GM18526 (cell line): ENCODE data around the gene ADAMTS13.

ENCODE experiments used
- POLR2A ChIP-seq: IDR thresholded peaks from 3 replicates; pipeline ENCODE4 v1.6.1; 2011; ENCODE audit not compliant: insufficient read length; ENCODE audit errors: extremely low read depth

ADAMTS13 gene

DNA sequence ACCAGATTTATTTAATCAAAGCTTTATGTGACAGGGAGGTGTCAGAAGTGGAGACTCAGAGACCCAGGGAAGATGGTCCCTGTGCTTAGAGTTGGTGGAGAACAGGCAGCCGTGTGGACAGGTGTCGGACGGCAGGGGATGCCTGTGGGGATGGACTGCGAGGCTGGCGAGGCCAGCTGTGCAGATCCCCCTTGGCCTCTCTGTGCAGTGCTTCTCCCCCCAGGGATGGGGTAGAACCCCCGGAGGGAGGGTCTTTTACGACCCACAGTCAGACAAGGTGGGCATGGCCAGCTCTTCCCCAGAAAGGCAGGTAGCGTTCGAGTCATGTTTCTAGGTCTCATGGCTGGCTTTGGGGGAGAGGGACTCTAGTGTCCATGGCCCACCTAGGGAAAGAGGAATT lies 61.4 kb downstream of the ADAMTS13 start:
- no peak for TF ChIP-seq POLR2A

GRCh38 chr9:133484671-133485437 lies 62.7 kb downstream of the ADAMTS13 start:
- TF ChIP-seq POLR2A = no peak

GRCh38 chr9:133485531-133486260 lies 63.5 kb downstream of the ADAMTS13 start:
- no peak for TF ChIP-seq POLR2A

- TF ChIP-seq POLR2A = no peak
These were observed 65.2 kb downstream of the ADAMTS13 start for GRCh38 chr9:133487331-133487725.

DNA sequence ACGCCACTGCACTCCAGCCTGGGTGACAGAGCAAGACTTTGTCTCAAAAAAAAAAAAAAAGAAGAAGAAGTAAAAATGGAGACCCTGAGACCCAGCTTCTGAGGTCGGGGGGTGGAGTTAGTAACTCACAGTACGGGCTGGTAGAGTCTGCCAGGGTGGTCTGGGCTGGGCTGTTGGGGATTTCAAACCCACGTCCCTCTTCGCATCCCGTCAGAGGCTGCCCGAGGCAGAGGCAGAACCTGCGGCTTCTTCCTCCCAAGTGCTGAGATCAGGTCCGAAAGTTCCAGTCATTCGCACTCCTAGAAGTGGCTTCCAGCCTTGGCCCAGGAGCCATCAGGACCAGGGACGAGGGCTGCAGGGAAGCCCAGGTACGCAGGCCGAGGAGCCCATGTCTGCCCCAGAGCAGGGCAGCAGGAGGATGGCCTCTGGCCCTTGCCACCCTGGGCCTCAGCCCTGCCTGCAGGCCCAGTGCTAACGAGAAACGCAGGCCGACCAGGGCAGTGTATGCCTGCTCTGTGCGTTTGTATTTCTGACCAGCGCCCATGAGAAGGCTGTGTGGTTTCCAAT lies 66.6 kb downstream of the ADAMTS13 start:
- TF ChIP-seq POLR2A = no peak

GRCh38 chr9:133489253-133490190 lies 67.4 kb downstream of the ADAMTS13 start:
- no peak for TF ChIP-seq POLR2A

DNA sequence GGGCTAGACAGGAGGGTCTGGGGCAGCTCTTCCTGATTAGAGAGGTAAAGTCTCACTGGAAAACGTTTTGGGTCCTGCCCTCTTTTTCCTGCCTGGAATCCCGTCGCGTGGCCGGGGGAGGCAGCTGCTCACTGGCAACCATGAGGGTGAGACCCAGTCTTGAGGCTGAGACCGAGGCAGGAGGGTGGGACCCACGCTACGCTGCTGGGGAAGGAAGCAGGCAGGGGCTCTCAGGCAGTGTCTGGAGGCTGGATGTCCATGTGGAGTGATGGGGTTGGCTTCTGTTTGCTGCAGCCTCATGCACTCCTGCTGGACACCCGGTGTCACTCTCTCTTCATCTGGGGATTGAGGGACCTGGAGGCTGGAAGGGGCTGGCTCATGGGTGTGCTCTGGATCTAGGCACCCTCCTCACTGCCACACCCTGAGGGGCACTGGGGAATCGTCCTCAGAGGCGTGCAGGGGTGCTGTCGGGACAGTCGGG lies 68.1 kb downstream of the ADAMTS13 start:
- no peak for TF ChIP-seq POLR2A

GRCh38 chr9:133490865-133491655 lies 68.9 kb downstream of the ADAMTS13 start:
- TF ChIP-seq POLR2A = no peak

DNA sequence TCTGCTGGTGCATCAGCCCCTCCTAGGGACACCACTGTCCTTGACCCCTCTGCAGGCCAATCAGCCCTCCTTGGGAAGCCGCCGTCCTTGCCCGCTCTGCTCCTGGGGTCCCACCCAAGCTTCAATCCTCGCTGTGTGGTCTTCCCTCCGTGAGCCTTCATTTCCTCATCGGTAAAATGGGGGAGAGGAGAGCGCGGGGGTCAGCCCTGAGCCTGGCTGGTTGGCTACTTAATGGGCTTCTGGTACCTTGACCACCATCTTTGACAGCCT lies 69.4 kb downstream of the ADAMTS13 start:
- TF ChIP-seq POLR2A = no peak

- TF ChIP-seq POLR2A = no peak
These were observed 70.2 kb downstream of the ADAMTS13 start for GRCh38 chr9:133492061-133493021.

DNA sequence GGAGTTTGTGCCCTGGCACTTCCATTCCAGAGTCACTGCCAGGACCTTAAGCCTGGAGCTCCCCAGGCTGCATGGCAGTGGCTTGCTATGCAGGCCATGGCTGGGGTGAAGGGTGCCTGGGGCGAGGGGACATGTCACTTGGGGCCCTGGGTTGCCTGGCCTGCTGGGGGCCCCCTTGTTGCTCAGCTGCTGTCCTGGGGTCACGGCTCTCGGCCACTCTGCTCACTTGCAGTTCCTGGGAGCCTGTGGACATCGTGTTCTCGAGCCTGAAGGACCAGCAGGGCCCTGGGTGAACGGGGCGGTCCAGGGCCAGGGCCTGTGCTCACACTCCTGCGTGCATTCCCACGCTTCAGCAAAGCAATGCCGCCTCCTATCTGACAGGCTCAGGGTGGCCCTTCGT lies 71.3 kb downstream of the ADAMTS13 start:
- no peak for TF ChIP-seq POLR2A

DNA sequence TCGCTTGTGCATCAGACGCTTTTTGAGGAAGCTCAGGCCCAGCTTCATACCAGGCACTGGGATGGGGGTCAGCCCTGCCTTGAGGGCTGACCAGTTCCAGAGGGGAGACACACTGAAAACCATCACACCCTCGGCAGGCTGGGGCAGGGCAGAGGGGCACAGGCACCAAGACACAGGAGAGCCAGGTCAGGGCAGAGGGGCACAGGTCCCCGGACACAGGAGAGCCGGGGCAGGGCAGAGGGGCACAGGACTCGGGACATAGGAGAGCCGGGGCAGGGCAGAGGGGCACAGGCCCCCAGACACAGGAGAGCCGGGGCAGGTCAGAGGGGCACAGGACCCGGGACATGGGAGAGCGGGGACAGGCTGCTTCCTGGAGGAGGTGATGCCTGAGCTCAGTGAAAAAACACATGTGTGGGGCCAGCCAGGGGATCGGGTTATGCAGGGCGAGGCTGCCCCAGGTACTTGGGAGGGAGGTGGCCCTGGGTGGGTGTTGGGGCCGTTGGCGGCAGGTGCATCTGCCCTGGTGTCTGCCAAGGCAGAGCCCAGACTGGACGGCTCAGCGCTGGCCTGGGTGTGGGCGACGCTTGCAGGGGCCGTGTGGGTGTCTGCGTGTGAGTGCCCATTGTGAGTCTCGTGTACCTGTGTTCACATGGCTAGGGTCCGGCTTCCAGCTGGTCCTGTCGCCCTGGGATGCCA lies 71.8 kb downstream of the ADAMTS13 start:
- TF ChIP-seq POLR2A = no peak
